Activated CD8-positive, alpha-beta memory T cell treated with anti-CD3 and anti-CD28 coated beads for 1 hour (primary cell): ENCODE measurements around the gene CNTNAP2.
"Not testable (repeated sequence)": the region's sequence is repeated elsewhere in the genome, so short reads cannot be mapped to it uniquely, and the experiment has no call there.

Experiments
- DNase-seq, 2 donors: peaks; one replicate each; pipeline ENCODE4 v3.0.0-alpha.2; 2020; ENCODE audit warnings: low read depth in 1 of 2; ENCODE audit errors: extremely low read depth in 1 of 2

The CNTNAP2 gene

GRCh38 chr7:147796581-147796980 is 1680.0 kb downstream of the CNTNAP2 start:
- no peak for DNase-seq

GRCh38 chr7:147798001-147798400 is 1681.4 kb downstream of the CNTNAP2 start:
- no peak for DNase-seq

DNA sequence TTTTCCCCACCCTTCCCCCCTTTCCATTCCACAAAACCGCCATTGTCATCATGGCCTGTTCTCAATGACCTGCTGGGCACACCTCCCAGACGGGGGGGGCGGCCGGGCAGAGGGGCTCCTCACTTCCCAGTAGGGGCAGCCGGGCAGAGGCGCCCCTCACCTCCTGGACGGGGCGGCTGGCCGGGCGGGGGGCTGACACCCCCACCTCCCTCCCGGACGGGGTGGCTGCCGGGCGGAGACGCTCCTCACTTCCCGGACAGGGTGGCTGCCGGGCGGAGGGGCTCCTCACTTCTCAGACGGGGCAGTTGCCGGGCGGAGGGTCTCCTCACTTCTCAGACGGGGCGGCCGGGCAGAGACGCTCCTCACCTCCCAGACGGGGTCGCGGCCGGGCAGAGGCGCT is 1685.2 kb downstream of the CNTNAP2 start:
- not testable (repeated sequence) for DNase-seq

GRCh38 chr7:147803151-147803550 is 1686.5 kb downstream of the CNTNAP2 start:
- DNase-seq = no peak

DNA sequence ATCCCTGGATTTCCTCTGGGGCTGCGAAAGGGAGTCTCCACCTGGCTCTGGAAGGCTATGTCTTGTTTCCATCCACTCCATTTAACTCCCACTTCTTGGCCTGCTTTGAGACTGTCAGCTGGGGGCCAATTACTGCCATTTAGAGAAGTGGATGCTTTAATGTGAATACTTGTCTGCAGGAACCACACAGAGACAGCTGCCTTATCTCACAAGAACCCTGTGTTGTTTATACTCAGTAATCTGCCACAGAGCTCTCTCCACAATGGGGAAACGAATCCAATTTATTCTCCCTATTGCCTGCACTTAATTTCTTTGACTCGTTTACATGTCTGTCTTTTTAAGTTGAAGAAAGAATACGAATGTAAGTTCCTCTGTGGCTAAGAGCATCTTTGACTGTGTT is 1687.0 kb downstream of the CNTNAP2 start:
- no peak for DNase-seq

DNA sequence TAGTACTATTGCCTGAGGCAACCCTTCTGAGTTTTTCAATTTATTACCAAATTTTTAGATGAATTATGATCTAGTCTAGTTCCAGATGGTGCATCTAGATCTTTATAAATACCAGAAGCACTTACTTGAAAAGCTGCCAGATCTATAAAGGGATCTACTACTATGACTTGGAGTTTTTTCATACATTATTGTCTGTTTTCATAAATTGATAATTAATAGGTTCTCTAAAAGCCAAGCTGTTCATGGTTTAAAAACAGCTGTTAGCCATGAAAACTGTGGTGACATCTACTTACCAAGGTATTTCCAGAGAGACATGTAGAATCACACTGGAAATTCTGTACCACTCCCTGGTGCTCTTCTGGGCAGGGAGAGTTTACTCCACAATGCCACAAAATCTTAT is 1687.4 kb downstream of the CNTNAP2 start:
- no peak for DNase-seq

DNA sequence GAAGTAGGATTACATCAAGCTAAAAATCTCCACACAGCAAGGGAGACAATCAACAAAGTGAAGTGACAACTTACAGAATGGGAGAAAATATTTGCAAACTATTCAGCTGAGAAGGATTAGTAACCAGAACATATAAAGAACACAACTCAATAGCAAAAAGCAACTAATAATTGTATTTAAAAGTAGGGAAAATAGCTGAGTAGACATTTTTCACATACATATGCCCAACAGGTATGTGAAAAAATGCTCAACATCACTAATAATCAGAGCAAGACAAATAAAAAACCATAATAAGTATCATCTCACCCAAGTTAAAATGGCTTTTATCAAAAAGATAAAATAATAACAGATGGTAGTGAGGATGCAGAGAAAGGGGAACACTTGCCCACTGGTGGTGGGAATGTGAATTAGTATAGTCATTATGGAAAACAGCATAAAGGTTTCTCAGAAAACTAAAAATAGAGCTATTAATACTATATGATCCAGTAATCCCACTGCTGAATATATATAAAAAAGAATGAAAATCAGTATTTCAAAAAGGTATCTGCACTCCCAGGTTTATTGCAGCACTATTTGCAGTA is 1689.5 kb downstream of the CNTNAP2 start:
- no peak for DNase-seq

DNA sequence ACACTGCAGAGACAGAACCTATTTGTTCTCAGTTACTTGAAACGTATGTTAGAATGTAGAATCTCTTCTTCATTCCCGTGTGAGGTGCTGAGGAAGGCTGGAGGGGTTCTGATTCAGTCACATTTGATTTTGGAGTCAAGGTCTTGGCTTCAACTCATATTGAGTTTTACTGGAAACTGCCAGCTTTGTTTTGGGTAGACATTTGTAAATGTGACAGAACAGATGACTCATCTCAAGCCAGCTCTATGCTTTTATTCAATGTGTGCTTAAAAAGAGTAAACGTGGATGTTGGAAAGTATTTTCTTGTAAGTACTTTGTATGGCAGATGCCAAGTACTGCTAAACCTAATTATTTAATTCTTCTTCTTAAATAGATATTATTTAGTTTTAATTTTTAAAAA is 1693.2 kb downstream of the CNTNAP2 start:
- DNase-seq = no peak

DNA sequence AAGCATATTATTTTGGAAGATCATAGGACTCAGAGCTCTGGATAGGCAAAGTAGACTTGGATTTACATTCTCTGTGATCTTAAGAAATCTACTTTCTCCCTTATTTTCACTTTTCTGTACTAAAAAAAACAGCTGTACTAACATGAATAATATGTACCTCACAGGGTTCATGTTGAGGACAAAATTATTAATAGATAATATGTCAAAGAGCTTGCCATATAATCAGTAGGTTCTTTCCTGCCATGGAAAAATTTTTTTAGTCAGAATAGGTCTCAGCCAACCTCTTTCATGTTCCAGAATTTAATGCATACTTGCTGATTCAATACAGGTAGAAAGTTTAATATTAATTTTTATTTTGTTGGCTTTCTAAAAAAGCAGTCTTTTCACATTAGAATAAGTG is 1693.7 kb downstream of the CNTNAP2 start:
- DNase-seq = no peak

GRCh38 chr7:147811923-147812322 is 1695.3 kb downstream of the CNTNAP2 start:
- no peak for DNase-seq

DNA sequence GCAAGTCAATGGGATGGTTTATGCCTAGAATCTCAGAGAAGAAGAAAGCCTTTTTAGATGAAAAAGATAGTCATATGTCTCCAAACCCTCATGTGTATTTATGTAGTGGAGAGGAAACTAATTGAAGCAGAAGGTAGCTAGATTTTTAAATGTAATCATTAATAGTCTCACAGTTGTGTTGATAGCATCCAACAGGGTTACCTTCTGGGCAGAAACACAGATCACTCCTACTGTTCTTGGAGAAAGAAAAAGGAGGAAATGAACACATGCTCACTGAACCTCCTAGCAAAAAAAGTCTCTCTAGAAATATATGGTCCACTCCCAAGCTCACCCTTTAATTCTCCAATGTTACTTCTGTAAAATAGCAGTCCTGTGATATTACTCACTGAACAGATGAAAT is 1696.7 kb downstream of the CNTNAP2 start:
- DNase-seq = no peak

DNA sequence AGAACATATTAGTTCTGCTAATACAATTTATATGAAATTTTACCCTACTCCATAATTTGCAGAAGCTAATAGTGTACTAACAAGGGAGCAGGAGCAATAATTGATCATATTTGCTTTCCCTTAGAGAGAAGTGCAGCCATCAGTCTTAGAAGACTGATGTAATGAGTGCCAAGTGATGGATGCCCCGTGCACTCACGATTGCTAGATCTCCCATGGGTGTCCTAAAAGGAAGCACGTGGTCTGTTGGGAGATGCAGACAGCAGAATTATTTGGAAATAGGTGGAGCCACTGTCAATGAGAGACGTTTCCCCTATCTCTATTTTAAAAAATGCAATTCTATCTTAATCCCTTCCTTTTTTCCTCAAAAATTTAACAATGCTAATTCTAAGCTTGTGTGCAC is 1701.7 kb downstream of the CNTNAP2 start:
- no peak for DNase-seq

DNA sequence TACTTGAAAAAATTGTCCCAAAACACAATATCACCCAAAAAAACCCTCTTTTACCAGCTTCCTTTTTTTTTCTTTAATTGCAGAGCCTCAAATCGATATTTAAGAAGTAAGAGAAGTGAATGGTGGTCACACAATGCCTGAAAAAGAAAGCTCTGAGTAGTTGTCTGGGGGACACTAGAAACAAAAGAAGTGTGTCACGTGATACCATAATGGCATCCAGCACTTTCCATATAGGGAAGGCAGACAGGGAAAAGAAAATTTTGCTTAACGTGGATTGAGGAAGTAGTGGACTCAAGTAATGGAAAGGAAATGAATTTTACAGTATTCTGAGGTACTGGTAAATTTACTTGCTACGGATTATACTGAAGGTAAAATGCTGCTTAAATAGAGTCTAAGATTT is 1708.1 kb downstream of the CNTNAP2 start:
- DNase-seq = no peak

GRCh38 chr7:147829016-147829415 is 1712.4 kb downstream of the CNTNAP2 start:
- no peak for DNase-seq

DNA sequence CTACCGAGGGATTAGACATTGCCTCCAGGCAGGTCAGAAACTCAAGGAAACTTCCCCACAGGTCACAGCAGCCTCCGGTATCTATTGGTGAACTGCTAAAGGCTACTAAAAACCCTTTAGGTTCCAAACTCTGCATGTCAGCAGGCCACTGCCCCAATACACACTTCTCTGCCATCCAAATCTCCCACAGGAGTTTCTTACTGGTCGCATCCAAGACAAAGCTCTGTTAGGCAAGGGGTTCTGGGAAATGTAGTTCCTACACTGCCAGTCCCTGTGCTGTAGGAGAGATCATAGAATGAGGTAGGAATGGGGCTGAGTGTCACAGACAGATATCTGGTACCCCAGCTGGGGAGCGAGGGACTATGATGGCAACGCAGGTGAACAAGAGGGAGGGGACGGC is 1717.0 kb downstream of the CNTNAP2 start:
- no peak for DNase-seq

GRCh38 chr7:147833970-147834369 is 1717.4 kb downstream of the CNTNAP2 start:
- no peak for DNase-seq

DNA sequence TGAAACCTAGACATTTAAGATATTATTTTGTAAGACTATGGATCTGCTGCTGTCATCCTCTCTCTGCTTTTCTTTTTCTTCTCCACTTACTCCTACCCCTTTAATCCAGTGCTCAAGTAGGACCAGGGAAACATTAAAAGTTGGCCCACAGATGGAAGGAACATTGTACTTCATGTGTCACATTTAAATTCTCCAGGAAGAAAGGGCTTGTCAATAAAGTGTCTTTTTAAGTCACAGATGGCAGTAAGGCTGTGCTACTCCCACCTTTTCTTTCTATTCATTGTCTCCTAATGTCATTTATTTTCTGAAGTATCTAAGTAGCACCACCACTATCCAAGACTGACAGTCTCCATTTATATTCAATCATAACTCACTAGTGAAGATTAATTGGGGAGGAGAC is 1736.2 kb downstream of the CNTNAP2 start:
- DNase-seq = no peak

GRCh38 chr7:147857152-147858140 is 1740.8 kb downstream of the CNTNAP2 start:
- DNase-seq = no peak

- no peak for DNase-seq
Measured at GRCh38 chr7:147858421-147858820, 1741.8 kb downstream of the CNTNAP2 start.

DNA sequence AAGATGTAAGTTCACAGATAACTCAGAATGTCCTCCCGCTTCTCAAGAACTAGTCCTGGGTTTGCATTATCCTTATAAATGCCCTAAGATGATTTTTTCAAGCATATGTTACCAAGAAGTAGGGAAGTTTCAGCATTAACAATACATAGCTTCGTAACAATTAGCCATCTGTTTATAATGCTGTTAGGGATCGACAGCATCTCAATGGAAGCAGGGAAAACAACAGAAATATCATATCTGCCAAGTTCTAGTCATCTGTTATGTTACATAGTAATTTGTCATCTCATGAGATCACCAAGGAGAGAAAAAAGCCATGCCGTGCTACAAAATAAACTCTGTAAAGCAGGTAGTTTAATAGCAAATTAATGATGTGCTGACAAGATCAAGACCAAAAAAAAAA is 1742.4 kb downstream of the CNTNAP2 start:
- DNase-seq = no peak

DNA sequence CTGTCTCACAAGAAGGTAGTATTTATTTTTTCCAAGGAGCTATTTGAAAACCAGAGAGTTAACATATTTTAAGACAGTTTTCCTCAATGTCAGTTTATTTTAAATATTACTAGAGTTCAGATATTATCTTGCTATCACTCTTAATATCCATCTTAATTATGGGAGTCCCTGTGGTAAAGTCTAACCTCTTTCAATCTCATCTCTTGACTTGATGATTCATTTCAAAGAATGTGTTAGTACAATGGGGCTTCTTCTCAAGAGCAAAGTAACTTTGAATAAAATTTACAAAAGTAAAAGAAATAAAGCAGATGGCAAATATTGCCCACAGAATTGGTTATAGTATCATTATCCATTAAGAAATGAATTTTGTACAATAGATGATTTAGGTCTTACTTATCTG is 1742.9 kb downstream of the CNTNAP2 start:
- DNase-seq = no peak

GRCh38 chr7:147861058-147861716 is 1744.6 kb downstream of the CNTNAP2 start:
- DNase-seq = no peak
